ENCODE data around the gene PGA3.

GRCh38 chr11:61198948-61199523 is 4.3 kb upstream of the PGA3 start:
- TF ChIP-seq SUZ12 (IDR thresholded peaks at IDR 0.05; ENCODE audit: extremely low read depth, insufficient read depth, insufficient read length), result no peak
- TF ChIP-seq YY1 (IDR thresholded peaks at IDR 0.05; ENCODE audit: insufficient read depth, insufficient read length), result no peak
- TF ChIP-seq ZNF274 (IDR thresholded peaks at IDR 0.05; ENCODE audit: low read depth, low read length), result no peak

All from NT2/D1 (cell line).